ENCODE measurements around the gene ABCG1. TPM values are rescaled to one million over a fixed set of nuclear protein-coding genes. Genes with fewer than 3 reads are reported as not detected.

ABCG1 gene
- total and polyA plus RNA-seq, 2 of the 4 experiments (the other 2 are of a cell fraction), result 0.19 to 0.36 TPM

GRCh38 chr21:42282021-42282420 is 63.1 kb downstream of the ABCG1 start:
- no peak overlapping the region for H3K9ac ChIP-seq (ENCODE audit: low read depth, low read length)
- no peak overlapping the region for H4K91ac ChIP-seq (ENCODE audit: insufficient read depth, low read depth, low read length)
- TF ChIP-seq MXI1 (IDR thresholded peaks at IDR 0.05; ENCODE audit: borderline replicate concordance, low read depth, low read length), result no peak
- no peak for TF ChIP-seq CHD1 (IDR thresholded peaks at IDR 0.05; ENCODE audit: low read depth, low read length)
- no peak for TF ChIP-seq SMC3 (IDR thresholded peaks at IDR 0.05; ENCODE audit: low read depth, low read length)
- TF ChIP-seq POLR2A (IDR thresholded peaks at IDR 0.05; ENCODE audit: low read depth, low read length), result no peak
- TF ChIP-seq FOS (IDR thresholded peaks at IDR 0.05; ENCODE audit: low read depth, low read length), result no peak
- no peak for TF ChIP-seq USF2 (IDR thresholded peaks at IDR 0.05; ENCODE audit: low read depth, low read length)
- TF ChIP-seq, protein P1, sequence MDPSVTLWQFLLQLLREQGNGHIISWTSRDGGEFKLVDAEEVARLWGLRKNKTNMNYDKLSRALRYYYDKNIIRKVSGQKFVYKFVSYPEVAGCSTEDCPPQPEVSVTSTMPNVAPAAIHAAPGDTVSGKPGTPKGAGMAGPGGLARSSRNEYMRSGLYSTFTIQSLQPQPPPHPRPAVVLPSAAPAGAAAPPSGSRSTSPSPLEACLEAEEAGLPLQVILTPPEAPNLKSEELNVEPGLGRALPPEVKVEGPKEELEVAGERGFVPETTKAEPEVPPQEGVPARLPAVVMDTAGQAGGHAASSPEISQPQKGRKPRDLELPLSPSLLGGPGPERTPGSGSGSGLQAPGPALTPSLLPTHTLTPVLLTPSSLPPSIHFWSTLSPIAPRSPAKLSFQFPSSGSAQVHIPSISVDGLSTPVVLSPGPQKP (IDR thresholded peaks at IDR 0.05; ENCODE audit: borderline replicate concordance, low read depth, low read length), result no peak
- TF ChIP-seq NFE2L2 (IDR thresholded peaks at IDR 0.05; ENCODE audit: low read depth, low read length), result no peak
- TF ChIP-seq RAD21 (IDR thresholded peaks at IDR 0.05; ENCODE audit: low read length), result no peak
- TF ChIP-seq, protein P2, sequence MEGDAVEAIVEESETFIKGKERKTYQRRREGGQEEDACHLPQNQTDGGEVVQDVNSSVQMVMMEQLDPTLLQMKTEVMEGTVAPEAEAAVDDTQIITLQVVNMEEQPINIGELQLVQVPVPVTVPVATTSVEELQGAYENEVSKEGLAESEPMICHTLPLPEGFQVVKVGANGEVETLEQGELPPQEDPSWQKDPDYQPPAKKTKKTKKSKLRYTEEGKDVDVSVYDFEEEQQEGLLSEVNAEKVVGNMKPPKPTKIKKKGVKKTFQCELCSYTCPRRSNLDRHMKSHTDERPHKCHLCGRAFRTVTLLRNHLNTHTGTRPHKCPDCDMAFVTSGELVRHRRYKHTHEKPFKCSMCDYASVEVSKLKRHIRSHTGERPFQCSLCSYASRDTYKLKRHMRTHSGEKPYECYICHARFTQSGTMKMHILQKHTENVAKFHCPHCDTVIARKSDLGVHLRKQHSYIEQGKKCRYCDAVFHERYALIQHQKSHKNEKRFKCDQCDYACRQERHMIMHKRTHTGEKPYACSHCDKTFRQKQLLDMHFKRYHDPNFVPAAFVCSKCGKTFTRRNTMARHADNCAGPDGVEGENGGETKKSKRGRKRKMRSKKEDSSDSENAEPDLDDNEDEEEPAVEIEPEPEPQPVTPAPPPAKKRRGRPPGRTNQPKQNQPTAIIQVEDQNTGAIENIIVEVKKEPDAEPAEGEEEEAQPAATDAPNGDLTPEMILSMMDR (conservative IDR thresholded peaks at IDR 0.05; ENCODE audit: low read depth, low read length), result no peak
- no peak for TF ChIP-seq MAZ (IDR thresholded peaks at IDR 0.05; ENCODE audit: borderline replicate concordance, low read depth, low read length)
- TF ChIP-seq BHLHE40 (IDR thresholded peaks at IDR 0.05; ENCODE audit: low read depth, low read length), result no peak
- H3K4me2 ChIP-seq (ENCODE audit: low read depth, low read length), result no peak overlapping the region
- H4K8ac ChIP-seq (ENCODE audit: low read depth in 2 of 2, low read length in 2 of 2), result no peak overlapping the region
- no peak overlapping the region for H2BK5ac ChIP-seq (ENCODE audit: low read depth, low read length, poor library complexity, severe bottlenecking)
- no peaks in the 10 kb centered on the region for H3K9me3 ChIP-seq (ENCODE audit: control insufficient read depth, insufficient read depth, low read length)
- BruUV-seq (replicated peaks), result no TSS peak
- no peak overlapping the region for H2BK20ac ChIP-seq (ENCODE audit: low read depth, low read length)
- dilution Hi-C loops (cut with HindIII; ENCODE audit: low sequenced_read_pairs, unreplicated experiment), result no loop called here
- no peak overlapping the region for H2BK120ac ChIP-seq (ENCODE audit: low read depth, low read length)
- H4K5ac ChIP-seq (ENCODE audit: low read depth, low read length), result no peak overlapping the region
- H3K27ac ChIP-seq (ENCODE audit: insufficient read depth, low read length), result no peak overlapping the region
- H2AFZ ChIP-seq (replicated peaks; ENCODE audit: low read length, poor library complexity), result no peak overlapping the region
- H3K27me3 ChIP-seq (ENCODE audit: control insufficient read depth, insufficient read depth, low read length), result no peaks in the 10 kb centered on the region
- intact Hi-C loops (cut with micrococcal nuclease), result no loop called here
- H3K18ac ChIP-seq (ENCODE audit: low read depth, low read length), result no peak overlapping the region
- H3K4me3 ChIP-seq (ENCODE audit: insufficient read depth, low read depth, low read length), result no peak overlapping the region
- 93% methylated on average over 8 of the region's 18 CpGs; no CpG with 5 or more reads in 1 of the 2 experiments for WGBS, 2 experiments (ENCODE audit: extremely low coverage in 2 of 2, insufficient read length in 1 of 2)
- H3K56ac ChIP-seq (ENCODE audit: extremely low read depth, insufficient read depth, low read length), result no peak overlapping the region
- no peaks in the 10 kb centered on the region for H4K20me1 ChIP-seq (ENCODE audit: insufficient read depth, low read length)
- H2AK5ac ChIP-seq (ENCODE audit: low read depth, low read length), result no peak overlapping the region
- no peaks in the 10 kb centered on the region for H3K79me1 ChIP-seq (ENCODE audit: low read depth in 1 of 2, low read length in 2 of 2)
- no peak overlapping the region for H3K23ac ChIP-seq (ENCODE audit: low read depth, low read length)
- peaks cover 13% of the 10 kb centered on the region; the same call in 1 of the 2 replicates for H3K36me3 ChIP-seq (ENCODE audit: control insufficient read depth, insufficient read depth, low read length)
- H3K14ac ChIP-seq (replicated peaks; ENCODE audit: low read depth, low read length), result no peak overlapping the region
- peaks cover under 1% of the 10 kb centered on the region; the same call in 1 of the 2 replicates for H3K9me1 ChIP-seq (ENCODE audit: insufficient read depth, low read length)
- ATAC-seq (ENCODE audit: low read depth) (no peak), DNase-seq (no peak)
- peaks cover 6% of the 10 kb centered on the region; the same call in 1 of the 2 replicates for H3K4me1 ChIP-seq (ENCODE audit: control insufficient read depth, insufficient read depth, low read length)
- ChIA-PET CTCF (no interaction called here), POLR2A (ENCODE audit: unreplicated experiment) (no interaction called here)
- H2BK15ac ChIP-seq (ENCODE audit: low read depth, low read length), result no peak overlapping the region
- in situ Hi-C loops (cut with MboI; ENCODE audit: low sequenced_read_pairs), result no loop called here
- no peak overlapping the region for H3K4ac ChIP-seq (ENCODE audit: low read depth, low read length)
- no peak overlapping the region for H2AK9ac ChIP-seq (replicated peaks; ENCODE audit: low read depth, low read length, poor library complexity)
